ENCODE data around the gene ITPR1. TPM values are rescaled to one million over a fixed set of nuclear protein-coding genes. Genes with fewer than 3 reads are reported as not detected.

Gene ITPR1
- total RNA-seq, 1 experiment from 2014 or later, result 8.7 TPM

- DNase-seq (ENCODE audit: low read depth, low spot score) (no peak), ATAC-seq (no peak)
- in situ Hi-C loops (cut with HindIII; ENCODE audit: low pct_unique_long_range_greater_than_20kb, low sequenced_read_pairs), result no loop called here
- POLR2A ChIA-PET, result no interaction called here
- CTCF ChIA-PET, result no interaction called here
- Histone ChIP-seq H3K4me3 (ENCODE audit: low read depth in 2 of 2, low read length in 2 of 2) (no peak overlapping the region), H3K4me1 (ENCODE audit: control insufficient read depth, insufficient read depth, low read length) (no peaks in the 10 kb centered on the region), H3K27ac (ENCODE audit: low read length) (no peak overlapping the region), H3K27me3 (ENCODE audit: control insufficient read depth, insufficient read depth, low read length) (no peaks in the 10 kb centered on the region), H3K9me3 (ENCODE audit: control insufficient read depth, insufficient read depth, low read depth, low read length) (no peaks in the 10 kb centered on the region), H3K36me3 (ENCODE audit: control insufficient read depth, insufficient read depth, low read length) (no peaks in the 10 kb centered on the region)
- BruUV-seq (replicated peaks), result no TSS peak
- intact Hi-C loops (cut with micrococcal nuclease; ENCODE audit: unreplicated experiment), result no loop called here
- no peak for TF ChIP-seq POLR2AphosphoS5 (IDR thresholded peaks at IDR 0.05; ENCODE audit: low read depth, low read length)
- no peak for TF ChIP-seq SIN3A (IDR thresholded peaks at IDR 0.05; ENCODE audit: borderline replicate concordance, insufficient read depth, low read depth, low read length)
- TF ChIP-seq, protein P1, sequence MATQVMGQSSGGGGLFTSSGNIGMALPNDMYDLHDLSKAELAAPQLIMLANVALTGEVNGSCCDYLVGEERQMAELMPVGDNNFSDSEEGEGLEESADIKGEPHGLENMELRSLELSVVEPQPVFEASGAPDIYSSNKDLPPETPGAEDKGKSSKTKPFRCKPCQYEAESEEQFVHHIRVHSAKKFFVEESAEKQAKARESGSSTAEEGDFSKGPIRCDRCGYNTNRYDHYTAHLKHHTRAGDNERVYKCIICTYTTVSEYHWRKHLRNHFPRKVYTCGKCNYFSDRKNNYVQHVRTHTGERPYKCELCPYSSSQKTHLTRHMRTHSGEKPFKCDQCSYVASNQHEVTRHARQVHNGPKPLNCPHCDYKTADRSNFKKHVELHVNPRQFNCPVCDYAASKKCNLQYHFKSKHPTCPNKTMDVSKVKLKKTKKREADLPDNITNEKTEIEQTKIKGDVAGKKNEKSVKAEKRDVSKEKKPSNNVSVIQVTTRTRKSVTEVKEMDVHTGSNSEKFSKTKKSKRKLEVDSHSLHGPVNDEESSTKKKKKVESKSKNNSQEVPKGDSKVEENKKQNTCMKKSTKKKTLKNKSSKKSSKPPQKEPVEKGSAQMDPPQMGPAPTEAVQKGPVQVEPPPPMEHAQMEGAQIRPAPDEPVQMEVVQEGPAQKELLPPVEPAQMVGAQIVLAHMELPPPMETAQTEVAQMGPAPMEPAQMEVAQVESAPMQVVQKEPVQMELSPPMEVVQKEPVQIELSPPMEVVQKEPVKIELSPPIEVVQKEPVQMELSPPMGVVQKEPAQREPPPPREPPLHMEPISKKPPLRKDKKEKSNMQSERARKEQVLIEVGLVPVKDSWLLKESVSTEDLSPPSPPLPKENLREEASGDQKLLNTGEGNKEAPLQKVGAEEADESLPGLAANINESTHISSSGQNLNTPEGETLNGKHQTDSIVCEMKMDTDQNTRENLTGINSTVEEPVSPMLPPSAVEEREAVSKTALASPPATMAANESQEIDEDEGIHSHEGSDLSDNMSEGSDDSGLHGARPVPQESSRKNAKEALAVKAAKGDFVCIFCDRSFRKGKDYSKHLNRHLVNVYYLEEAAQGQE (IDR thresholded peaks at IDR 0.05; ENCODE audit: insufficient read depth in 1 of 2, low read depth in 2 of 2, low read length in 1 of 2), result no peak
- no peak for TF ChIP-seq TCF7L2 (IDR thresholded peaks at IDR 0.05; ENCODE audit: low read depth, low read length)
- no peak for TF ChIP-seq CTCF (IDR thresholded peaks at IDR 0.05)
Measured at GRCh38 chr3:4680871-4681300, 187.7 kb downstream of the ITPR1 start.

- no peaks in the 10 kb centered on the region for H3K4me1 ChIP-seq (ENCODE audit: control insufficient read depth, insufficient read depth, low read length)
- no peak overlapping the region for H3K4me3 ChIP-seq (ENCODE audit: low read depth in 2 of 2, low read length in 2 of 2)
- no peak for ATAC-seq
- H3K27me3 ChIP-seq (ENCODE audit: control insufficient read depth, insufficient read depth, low read length), result no peaks in the 10 kb centered on the region
- H3K36me3 ChIP-seq (ENCODE audit: control insufficient read depth, insufficient read depth, low read length), result no peaks in the 10 kb centered on the region
- in situ Hi-C loops (cut with HindIII; ENCODE audit: low pct_unique_long_range_greater_than_20kb, low sequenced_read_pairs) (no loop called here), intact Hi-C loops (cut with micrococcal nuclease; ENCODE audit: unreplicated experiment) (no loop called here)
- no peak overlapping the region for H3K27ac ChIP-seq (ENCODE audit: low read length)
- POLR2A ChIA-PET, result no interaction called here
- no peak for TF ChIP-seq SIN3A (IDR thresholded peaks at IDR 0.05; ENCODE audit: borderline replicate concordance, insufficient read depth, low read depth, low read length)
- TF ChIP-seq TCF7L2 (IDR thresholded peaks at IDR 0.05; ENCODE audit: low read depth, low read length), result no peak
- TF ChIP-seq POLR2AphosphoS5 (IDR thresholded peaks at IDR 0.05; ENCODE audit: low read depth, low read length), result no peak
- TF ChIP-seq, protein P1 (IDR thresholded peaks at IDR 0.05; ENCODE audit: insufficient read depth in 1 of 2, low read depth in 2 of 2, low read length in 1 of 2), result no peak
- TF ChIP-seq CTCF (IDR thresholded peaks at IDR 0.05), result no peak
- no peaks in the 10 kb centered on the region for H3K9me3 ChIP-seq (ENCODE audit: control insufficient read depth, insufficient read depth, low read depth, low read length)
- no peak for DNase-seq (ENCODE audit: low read depth, low spot score)
- no TSS peak for BruUV-seq (replicated peaks)
- CTCF ChIA-PET, result no interaction called here
Measured at GRCh38 chr3:4681301-4681700, 188.2 kb downstream of the ITPR1 start.

All from Panc1 (cell line).